GM19452 (cell line): Measurements from ENCODE around the gene ACACA.
"Not testable (repeated sequence)": the region's sequence is repeated elsewhere in the genome, so short reads cannot be mapped to it uniquely, and the experiment has no call there.

ENCODE experiments used
- ATAC-seq: cut with Tn5 transposase; IDR thresholded peaks from one replicate; pipeline ENCODE4 v1.9.1; 2021; ENCODE audit not compliant: unreplicated experiment

ACACA gene

DNA sequence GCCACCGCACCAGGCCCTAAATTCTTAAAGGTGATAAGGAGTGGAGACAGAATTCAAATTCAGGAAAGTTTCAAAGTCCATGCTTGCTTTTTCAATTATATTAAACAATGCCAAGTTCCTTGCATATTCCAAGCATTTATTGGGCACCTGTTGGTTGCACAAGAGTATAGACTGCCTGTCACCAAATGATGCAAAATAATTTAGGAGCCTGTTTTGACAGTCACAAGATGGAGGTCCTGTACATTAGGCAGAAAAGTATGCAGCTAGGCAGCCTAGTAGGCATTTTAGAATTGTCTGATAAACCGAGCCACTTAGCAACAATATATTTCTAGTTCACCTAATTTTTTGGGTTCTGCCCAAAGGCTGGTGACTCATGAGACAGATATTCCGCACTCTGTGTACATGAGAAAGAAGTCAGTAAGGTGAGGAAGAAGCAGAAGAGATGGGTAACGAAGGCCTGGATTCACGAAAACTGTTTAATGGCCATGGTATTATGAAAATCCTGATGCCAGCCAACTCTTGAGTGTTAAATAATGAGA, 7.3 kb downstream of the ACACA start:
- no peak for ATAC-seq

DNA sequence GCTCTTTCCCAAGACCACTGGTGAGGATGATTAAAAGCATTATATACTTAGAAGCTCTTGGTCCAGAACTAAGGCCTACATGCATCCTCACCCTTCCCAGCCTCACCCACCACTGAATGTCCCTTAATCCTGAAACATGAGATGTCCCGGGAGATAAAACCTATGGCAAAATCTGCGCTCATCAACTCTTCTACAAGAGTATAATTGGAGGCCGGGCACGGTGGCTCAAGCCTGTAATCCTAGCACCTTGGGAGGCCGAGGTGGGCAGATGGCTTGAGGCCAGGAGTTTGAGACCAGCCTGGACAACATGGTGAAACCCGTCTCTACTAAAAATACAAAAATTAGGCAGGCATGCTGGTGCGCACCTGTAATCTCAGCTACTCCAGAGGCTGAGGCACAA, 13.3 kb downstream of the ACACA start:
- no peak for ATAC-seq

DNA sequence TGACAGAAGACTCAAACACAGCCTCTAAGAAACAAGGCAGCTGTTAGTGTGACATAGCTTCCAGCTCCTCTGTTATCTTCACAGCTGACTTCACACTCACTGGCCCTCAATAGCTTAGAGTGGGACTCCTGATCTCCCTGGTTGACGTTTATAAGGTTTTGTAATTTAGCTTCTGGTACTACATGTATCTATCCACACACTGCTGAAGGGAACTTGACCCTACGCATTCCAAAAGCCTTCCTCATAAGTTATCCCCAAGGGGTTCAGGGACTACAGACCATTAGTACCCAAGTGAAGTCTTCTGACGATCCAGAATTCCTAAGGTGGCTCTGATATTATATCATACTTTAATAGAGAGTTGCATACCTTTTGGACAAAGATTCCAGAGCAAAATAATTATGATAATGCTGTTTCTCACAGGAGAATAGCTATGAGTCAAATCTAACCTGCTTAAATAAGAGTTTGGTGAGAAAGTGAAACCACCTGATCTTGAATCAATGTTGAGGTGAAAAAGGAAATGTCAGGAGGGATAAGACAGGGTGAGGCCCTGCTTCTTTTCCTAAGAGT, 14.5 kb downstream of the ACACA start:
- ATAC-seq = peak; percentile 62

DNA sequence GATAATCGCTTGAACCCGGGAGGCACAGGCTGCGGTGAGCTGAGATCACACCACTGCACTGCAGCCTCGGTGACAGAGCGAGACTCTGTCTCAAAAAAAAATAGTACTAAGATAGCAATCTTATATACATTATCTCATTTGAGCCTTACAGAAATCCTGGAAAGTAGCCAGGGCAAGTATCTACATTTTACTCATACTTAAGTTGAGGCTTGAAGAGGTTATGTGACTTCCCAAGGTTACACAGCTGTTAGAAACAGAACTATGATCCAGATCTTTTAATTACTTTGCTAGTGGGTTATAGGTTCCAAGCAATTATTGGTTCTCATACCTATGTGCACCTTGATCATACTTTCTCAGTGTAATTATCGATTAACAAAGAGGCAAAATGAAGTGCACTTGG, 15.5 kb downstream of the ACACA start:
- ATAC-seq = no peak

DNA sequence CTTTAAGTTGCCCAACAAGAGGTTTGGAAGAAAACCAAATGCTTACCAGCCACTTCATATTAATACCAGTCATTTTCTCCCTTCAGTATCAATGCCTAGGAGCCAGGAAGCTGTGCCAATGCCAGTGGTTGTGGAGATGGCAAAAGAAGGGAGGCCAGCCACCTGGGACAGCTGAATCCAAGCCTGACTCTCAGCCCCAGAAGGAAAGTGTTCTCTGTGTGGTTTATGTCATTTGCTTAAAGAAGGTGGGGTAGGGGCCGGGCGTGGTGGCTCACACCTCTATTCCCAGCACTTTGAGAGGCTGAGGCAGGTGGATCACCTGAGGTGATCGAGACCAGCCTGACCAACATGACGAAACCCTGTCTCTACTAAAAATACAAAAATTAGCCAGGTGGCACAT, 17.5 kb downstream of the ACACA start:
- ATAC-seq = no peak

DNA sequence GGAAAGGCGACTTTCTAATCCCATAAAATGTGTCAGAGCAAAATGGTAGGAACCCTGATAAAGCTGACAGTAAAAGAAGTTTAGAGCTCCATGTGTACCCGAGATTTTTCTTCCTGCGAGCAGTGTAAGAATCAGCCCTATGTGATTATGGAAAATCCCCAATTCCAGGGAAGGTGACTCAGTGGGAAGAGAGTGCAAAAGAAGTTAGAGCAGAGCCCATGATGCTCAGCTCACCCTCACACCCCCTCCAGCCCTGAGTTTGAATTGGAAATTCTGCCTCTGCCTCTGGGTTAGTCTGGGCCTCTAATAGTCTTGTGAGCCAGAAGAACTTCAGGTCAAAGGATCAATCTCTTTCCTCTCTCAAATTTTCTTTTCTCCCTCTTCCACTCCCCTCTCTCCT, 18.4 kb downstream of the ACACA start:
- no peak for ATAC-seq

DNA sequence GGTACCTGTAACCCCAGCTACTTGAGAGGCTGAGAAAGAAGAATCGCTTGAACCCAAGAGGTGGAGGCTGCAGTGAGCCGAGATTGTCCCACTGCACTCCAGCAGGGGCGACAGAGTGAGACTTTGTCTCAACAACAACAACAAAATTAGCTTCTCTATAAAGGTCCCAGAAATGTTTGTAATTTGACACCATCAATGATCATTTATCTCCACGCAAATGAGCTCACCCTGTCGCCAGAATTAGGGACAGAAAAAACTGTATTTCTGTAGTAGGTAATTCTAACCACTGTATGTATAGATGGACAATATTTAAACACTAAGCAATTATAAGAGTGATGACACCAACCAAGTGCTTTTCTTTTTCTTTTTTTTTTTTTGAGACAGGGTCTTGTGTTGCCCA, 20.2 kb downstream of the ACACA start:
- no peak for ATAC-seq

DNA sequence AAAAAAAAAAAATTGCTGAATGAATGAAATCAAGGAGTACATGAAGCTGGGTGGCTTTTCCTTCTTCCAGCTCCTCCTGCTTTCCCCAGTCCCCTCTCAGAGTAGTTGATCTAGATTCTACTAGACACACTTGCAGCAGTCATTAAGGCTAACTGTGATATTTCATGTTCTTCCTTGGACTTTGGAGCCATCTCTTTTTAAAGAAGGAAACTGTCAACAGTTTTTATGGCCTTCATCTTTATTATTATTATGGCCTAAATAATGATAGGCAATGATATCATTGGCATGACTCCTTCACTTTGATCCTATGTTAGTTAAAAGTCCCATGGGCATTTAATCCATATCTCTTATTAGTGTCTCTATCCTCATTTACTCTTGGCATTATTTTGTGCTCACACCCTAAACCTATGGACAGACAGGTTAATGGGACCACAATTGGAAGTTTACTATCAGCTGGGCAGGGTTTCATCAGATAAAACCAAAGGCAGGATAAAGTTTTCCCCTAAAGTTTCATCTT, 21.1 kb downstream of the ACACA start:
- no peak for ATAC-seq

DNA sequence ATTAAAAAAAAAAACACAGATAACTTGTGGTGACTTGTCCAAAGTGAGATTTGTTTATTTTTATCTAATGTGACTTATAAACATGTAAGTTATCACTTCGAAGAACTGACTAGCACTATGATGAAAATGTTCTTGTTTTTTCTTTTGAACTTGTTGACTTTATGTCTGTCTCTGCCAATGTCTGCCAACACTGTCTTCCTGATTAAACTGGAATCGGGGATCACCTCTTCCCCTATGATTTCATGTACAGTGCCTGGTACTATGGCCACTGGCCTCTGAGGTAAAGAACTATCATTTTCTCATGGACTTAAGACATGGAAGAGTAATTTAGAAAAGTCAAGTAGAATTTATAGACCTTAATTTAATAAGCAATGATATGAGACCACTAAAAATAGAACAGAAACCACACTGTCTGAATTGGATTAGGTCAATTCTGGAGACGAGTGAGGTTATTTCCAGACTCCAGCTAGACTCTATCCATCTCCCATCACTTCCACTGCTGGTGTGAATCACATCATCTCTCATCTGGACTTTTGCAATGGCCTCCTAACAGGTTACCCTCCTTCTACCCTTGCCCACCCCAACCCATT, 22.0 kb downstream of the ACACA start:
- ATAC-seq = no peak

DNA sequence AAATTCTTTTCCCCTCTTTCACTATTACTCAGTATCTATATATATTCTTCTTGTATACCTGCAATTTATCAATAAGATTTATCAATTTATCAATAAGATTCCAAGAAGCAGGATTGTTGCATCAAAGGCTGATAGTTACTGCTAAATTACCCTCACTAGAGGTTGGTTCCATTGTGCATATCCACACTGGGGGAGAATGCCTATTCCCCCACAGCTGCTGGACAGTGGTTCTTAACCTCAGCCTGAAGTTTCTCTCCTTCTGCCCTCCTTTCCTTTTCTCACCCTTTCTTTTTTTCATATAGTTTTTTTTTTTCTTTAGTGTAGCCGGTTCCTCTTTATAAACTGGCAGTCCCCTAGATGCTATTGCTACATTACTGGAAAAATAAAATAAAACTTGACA, 24.6 kb downstream of the ACACA start:
- no peak for ATAC-seq

DNA sequence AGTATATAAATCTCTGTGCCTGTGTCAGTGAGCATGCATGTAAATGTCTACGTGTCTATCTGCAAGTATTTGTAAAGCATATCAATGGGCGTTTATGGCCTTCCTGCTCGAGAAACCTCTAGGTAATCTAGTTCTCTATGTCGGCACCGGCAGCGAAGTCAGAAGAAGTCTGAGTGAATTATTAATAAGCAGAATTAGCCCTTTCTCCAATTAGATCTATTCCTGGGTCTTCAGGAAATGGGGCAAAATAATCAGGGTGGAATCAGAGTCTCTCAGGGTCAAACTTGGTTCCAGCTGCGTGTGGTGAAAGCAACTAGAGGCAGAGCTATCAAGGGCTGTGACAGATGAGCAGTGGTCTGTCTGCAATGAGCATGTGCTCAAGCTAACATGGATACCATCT, 30.9 kb downstream of the ACACA start, which contains the start of gene C17orf78:
TSS of gene C17orf78 (plus strand) at position 280 of the 400 bp plus-strand sequence. CDS start at position 388, 108 bp downstream.
- no peak for ATAC-seq

DNA sequence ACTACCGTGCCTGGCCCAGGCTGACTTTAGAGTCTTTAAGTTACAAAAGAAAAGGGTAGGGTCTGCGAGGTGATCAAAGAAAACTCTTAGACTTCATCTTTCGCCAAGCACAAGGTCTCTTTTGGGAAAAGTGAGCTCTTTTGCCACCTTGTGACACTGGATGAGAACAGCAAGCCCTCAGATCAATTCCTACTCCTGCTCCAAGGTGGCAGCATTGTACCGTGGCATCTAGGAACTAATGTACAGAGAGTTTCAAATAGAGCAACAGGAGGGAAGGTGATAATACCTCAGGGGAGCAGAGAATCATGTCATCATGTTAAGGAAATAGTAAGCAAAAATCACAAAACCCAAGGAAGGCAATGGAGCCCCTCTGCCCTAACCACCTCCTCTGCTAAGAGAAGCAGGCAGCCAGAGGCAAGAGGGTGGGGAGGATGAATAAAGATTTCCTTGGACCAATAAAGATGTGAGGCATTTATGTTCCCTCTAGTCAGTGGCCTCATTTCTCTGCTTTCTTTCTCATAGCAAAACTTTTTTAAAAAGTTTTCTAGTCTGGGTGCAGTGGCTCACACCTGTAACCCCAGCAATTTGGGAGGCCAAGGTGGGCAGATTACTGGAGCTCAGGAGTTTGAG, 33.0 kb downstream of the ACACA start:
- no peak for ATAC-seq

DNA sequence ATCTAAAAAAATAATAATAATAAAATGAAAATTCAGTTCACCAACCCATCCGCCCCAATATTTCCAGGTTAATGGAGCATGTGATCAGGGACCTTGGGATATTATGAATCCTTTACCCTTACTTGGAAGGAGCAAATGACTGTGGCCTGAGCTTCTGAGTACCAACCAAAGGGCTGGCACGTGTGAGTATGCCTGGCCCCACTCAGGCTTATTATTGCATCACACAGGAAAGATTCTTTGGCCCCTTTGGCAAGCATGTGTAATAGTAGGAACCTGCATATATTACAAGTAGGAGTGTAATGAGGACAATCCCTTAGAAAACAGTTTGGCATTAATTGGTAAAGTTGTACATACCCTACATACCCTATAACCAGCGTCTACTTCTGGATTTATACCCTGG, 38.1 kb downstream of the ACACA start:
- no peak for ATAC-seq

DNA sequence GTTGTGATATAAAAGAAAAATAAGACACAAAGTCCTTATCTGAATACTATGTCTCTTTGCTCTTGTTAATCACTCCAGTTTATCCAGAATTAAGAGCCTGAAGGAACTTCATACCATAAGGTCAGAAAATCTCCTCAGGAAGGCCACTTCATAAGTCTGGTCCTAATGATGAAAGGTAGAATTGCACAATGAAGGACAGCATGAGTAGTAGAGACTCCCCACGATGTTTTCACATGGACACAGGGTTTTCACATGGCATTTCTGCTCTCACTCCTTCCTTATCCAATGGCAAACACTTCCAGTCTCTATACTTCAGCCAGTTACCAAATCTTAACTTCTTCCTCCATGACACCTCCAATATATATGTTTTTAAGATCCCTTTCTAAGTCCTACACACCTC, 41.0 kb downstream of the ACACA start:
- ATAC-seq = no peak

DNA sequence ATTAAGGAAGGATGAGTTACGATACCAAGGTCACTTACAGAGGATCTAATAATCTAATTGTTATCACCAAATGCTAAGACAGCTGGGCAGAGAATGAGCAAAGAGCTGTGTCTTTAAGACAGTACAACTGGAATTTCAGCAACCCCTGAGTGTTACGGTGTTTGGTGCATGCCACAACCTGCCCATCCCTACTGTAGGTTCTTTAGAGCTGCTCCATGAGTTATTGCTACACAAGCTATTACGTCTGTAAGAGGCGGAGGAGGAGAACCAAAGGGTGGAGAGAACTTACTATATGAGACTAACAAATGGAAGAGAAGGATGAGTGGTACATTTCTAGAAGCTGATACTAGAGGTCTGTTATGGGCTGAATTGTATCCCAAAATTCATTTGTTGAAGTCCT, 45.1 kb downstream of the ACACA start:
- no peak for ATAC-seq

DNA sequence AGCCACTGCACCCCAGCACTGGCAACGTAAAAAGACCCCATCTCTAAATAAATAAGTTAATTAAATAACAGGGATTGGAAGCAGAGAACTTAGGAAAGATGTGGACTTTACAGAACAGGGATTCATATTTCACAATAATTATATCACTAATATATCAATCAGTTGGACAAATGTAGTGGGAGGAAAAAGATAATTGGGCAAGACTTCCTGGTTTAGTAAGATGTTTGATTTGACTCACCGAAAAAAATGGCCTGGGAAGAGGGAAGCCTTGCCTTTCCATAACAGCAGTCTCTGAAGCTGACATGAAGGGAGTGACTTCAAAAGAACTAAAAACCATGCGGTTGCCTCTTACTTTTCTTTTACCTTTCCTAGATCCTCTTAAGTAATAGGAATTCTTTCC, 46.0 kb downstream of the ACACA start:
- no peak for ATAC-seq

DNA sequence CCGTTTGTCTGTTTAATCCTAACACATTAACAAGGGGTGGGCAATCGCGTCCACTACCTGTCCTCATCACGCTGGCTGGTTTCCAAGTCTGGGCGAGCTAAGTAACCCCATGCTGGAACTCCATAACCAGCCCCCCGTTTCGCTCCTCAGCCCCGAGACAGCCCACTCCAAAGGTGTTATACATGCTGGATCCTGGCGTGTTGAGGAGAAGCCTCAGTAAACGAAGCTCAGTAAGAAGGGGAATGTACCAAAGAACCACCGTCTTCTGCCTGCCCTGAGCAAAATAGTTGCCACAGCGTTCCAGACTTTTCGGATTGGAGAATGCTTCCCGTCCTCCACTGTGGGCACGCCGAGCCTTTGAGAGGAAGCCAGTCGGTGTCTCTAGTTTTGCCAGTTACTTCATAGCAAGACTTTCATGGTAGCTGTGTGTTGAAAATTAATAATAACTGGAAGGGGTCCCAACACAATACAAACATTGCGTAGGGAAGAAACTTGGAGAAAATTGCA, 46.9 kb downstream of the ACACA start:
- ATAC-seq = no peak

DNA sequence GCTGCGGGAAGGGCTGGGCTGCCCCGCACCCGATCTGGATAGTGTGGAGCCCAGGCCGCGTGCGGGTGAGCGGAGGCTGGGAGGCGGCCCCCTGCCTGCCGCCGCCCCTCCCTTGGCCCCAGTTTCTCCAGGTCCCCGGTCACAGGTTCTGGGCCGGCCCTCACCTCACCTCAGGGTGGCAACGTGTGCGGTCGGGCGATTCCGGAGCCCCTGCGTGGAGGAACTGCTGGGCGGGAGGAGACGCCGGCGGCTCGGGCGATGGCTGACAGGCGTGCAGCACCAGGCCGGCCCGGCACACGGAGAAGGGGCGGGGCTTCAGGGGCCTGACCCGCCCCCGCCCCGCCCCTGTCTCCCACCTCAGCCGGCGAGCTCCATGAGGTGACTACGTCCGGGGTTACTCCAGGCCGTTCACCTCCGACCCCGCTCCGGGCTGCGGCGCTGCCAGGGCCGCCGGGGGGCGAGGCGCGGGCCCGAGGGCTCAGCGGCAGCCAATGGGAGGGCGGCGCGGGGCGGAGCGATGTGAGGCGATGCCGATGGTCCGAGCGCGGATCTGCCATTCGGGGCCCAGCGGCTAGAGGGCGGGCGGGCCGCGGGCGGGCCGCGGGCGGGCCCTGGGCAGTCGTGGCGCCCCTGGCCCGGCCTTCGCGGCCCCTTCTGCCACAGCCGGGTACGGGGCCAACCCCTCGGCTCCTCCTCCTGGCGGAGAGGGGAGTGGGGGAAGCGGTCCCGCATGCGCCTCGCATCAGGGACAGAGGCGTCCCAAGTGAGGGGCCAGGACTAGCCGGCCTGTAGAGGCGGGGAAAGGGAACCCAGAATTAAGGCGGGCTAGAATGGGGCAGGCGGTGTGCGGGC, 47.6 kb downstream of the ACACA start:
- ATAC-seq = peak; percentile 93

DNA sequence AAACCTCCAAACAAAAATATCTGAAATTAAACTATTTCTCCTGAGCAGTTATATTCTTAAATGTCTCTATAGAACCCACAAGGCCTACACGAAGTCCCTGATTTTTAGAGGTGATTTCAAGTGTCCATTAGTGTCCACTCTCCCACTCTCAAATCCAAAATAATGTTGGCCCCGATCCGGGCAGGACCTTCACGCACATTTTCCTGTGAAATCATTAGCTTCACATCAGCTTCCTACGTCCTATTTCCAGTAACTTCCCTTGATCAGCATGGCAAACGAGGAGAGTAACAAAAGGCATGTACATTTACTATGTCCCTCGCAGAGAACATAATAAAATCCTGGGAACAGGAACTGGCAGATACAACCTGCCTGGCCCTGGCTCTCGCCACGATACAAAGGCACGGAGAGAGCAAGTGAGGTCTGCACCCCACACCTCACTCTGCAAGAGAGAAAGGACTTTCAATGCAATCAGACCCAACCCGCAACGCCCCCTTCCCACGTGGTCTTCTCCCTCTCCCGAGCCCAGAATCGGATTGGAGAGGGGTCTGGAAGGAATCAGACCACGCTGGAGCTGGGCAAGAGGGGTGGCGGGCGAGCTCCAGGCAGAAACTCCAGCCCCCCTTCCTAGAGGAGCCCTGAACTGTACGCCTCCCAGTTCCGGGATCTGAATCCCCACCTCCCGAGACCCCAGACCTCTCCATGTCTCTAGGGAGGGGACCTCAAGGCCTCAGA, 48.4 kb downstream of the ACACA start:
- ATAC-seq = peak; percentile 3

DNA sequence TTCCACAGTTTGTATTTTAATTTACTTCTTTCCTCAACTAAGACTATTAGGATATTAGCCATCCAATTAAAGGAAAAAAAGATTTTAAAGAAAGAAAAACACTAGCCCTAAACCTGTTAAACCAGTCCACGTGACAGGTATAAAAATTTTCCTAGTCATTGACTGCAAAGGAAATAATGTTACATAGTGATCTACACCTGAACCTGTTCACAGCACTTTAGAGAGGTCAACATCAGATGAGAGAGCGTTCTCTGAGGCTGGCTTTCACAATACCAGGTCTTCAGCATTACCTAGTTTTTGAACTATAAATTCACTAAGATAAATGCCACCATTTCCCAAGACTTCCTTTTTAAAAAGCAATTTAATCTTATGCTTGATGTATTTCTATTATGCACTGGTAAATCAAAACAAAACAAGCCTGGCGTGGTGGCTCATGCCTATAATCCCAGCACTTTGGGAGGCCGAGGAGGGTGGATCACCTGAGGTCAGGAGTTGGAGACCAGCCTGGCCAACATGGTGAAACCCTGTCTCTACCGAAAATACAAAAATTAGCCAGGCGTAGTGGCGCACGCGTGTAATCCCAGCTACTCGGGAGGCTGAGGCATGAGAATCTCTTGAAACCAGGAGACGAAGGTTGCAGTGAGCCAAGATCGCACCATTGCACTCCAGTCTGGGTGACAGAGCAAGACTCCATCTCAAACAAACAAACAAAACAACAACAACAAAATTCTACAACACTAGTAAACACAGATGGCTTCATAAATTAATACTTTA, 49.7 kb downstream of the ACACA start:
- not testable (repeated sequence) for ATAC-seq
